K562 treated with DMSO at 1 percent for 12 hours (cell line): ENCODE data around the gene TMEM60. TPM values are rescaled to one million over a fixed set of nuclear protein-coding genes. Genes with fewer than 3 reads are reported as not detected.

Experiments
- total RNA-seq: library from RNA; unstranded; fragments of 300-600 nt; gene quantifications from 2 replicates; pipeline ENCODE4 v1.2.3, GENCODE V29; 2022; ENCODE audit not compliant: insufficient read depth

The TMEM60 gene, protein sequence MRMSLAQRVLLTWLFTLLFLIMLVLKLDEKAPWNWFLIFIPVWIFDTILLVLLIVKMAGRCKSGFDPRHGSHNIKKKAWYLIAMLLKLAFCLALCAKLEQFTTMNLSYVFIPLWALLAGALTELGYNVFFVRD
- total RNA-seq, result 42.0 and 62.6 TPM in 2 replicates

DNA sequence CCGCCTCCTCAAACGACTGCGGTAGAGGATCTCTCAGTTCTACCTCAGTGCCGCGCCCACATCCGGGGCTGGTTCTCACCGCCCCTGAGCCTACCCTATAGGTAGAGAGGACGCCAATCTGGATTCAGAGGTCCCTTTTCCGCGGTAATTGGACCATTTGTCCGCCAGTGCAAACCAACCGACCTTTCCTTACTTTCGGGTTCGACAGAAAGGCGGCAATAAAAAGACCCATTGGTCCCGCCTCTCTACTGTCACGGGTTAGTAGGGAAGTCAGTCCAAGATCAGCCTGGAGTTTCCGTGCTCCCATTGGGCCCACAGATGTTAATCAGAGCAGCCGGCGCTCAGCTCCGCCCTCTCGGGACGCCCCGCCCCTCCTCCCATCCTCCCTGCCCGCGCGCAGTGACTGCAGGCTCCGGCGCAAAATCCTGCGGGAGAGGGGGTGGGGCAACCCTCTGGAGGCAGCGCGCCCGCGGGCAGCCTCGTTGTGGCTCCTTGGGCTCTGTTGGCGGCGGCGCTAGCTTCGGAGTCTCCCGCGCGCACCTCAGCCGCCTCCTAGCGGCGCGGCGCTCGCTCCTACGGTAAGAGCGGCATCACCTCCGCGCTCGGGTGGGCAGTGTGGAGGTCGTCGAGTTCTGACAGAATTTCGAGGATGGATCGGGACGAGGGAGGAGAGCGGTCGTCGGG, at the start of gene TMEM60, which contains the start of gene PHTF2:
Gene TMEM60, minus strand, starts transcription at position 41 of the 684 bp plus-strand sequence. CDS start 4,061 bp downstream, outside the sequence.
Gene PHTF2, plus strand, starts transcription at position 380 of the 684 bp plus-strand sequence.

Other genes with a start within 250 kb of the TMEM60 start
- gene RSBN1L, start 102.0 kb downstream of the TMEM60 start, total RNA-seq, result 9.4 and 21.6 TPM in 2 replicates
- 11.8 and 27.5 TPM in 2 replicates for gene PHTF2, start 339 bp upstream of the TMEM60 start, total RNA-seq